Stimulated activated naive B cell treated with anti-CD40 and anti-IgM and Interleukin-4, amounts not matched to agents 10 μg/mL and 1 μg/mL and 100 μg/mL, for 72 hours (primary cell): Measurements from ENCODE around the gene PAFAH2.
"Not testable (repeated sequence)": the region's sequence is repeated elsewhere in the genome, so short reads cannot be mapped to it uniquely, and the experiment has no call there.

Experiments used
- ATAC-seq, 2 donors: fragments of 150-1000 bp; cut with Tn5 transposase; replicated peaks; 2 replicates each; pipeline ENCODE4 v1.10.0; 2021; ENCODE audit warnings: moderate library complexity in 1 of 2
- DNase-seq: peaks from one replicate; pipeline ENCODE4 v3.0.0; 2021
- H3K27ac Mint-ChIP-seq: one replicate; pipeline ENCODE4 v1.8.0; 2022; ENCODE audit warnings: mild to moderate bottlenecking, mixed read lengths
- H3K27me3 Mint-ChIP-seq, 2 donors: one replicate each; pipeline ENCODE4 v1.8.0; 2022; ENCODE audit warnings: mixed read lengths in 2 of 2
- H3K36me3 Mint-ChIP-seq, 2 donors: one replicate each; pipeline ENCODE4 v1.8.0; 2022; ENCODE audit warnings: mixed read lengths in 2 of 2, mild to moderate bottlenecking in 1 of 2
- H3K4me1 Mint-ChIP-seq, 2 donors: one replicate each; pipeline ENCODE4 v1.8.0; 2022; ENCODE audit warnings: mixed read lengths in 2 of 2, mild to moderate bottlenecking in 1 of 2
- H3K4me3 Mint-ChIP-seq, 2 donors: one replicate each; pipeline ENCODE4 v1.8.0; 2022; ENCODE audit warnings: mild to moderate bottlenecking in 2 of 2, mixed read lengths in 2 of 2, moderate library complexity in 1 of 2
- H3K9me3 Mint-ChIP-seq, 2 donors: one replicate each; pipeline ENCODE4 v1.8.0; 2022; ENCODE audit warnings: mixed read lengths in 2 of 2, mild to moderate bottlenecking in 1 of 2

PAFAH2 gene

DNA sequence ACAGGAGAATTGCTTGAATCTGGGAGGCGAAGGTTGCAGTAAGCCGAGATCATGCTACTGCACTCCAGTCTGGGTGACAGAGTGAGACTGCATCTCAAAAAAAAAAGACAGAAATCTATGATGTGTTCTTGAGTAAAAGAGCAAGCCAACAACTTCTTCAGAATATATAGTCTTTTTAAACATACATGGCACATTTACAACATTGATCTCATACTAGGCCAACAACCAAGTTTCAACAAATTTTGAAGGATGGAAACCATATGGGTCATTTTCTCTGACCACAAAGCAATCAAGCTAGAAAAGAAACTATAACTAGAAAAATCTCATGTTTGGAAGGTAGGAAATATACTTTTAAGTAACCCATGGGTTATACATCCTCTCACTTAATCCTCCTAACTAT, 38.3 kb downstream of the PAFAH2 start:
- peaks cover 5 to 10% of the 10 kb centered on the region in 2 donors for H3K9me3 Mint-ChIP-seq
- H3K4me1 Mint-ChIP-seq, result peaks cover 0 to 3% of the 10 kb centered on the region in 2 donors
- no peak overlapping the region for H3K4me3 Mint-ChIP-seq
- H3K36me3 Mint-ChIP-seq, result peaks cover 60 to 65% of the 10 kb centered on the region in 2 donors
- H3K27ac Mint-ChIP-seq, result no peak overlapping the region
- H3K27me3 Mint-ChIP-seq, result no peaks in the 10 kb centered on the region
- ATAC-seq, result no peak
- DNase-seq, result no peak

DNA sequence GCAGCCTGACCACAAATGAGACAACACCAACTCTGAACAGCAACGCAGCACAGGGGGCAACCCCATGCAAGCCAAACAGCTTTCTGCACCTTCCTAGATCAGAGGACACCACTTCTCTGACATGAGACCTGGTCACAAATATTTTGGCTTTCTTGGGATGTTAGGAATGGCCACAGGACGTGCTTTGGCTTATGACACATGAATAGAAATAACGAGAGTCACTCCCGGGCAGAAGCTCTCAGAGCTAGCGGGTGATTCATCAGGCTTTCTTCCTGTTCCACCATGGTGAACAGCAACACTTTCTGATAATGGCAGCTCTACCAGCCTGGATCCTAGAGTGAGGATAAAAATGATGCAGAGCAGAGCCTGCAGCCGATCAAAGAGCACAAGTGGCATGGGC, 39.4 kb downstream of the PAFAH2 start:
- Mint-ChIP-seq H3K27me3 (no peaks in the 10 kb centered on the region), H3K4me3 (no peak overlapping the region), H3K27ac (no peak overlapping the region), H3K36me3 (peaks cover 52 to 55% of the 10 kb centered on the region in 2 donors), H3K4me1 (peaks cover 0 to 7% of the 10 kb centered on the region in 2 donors), H3K9me3 (peaks cover 5 to 10% of the 10 kb centered on the region in 2 donors)
- ATAC-seq (no peak), DNase-seq (no peak)

DNA sequence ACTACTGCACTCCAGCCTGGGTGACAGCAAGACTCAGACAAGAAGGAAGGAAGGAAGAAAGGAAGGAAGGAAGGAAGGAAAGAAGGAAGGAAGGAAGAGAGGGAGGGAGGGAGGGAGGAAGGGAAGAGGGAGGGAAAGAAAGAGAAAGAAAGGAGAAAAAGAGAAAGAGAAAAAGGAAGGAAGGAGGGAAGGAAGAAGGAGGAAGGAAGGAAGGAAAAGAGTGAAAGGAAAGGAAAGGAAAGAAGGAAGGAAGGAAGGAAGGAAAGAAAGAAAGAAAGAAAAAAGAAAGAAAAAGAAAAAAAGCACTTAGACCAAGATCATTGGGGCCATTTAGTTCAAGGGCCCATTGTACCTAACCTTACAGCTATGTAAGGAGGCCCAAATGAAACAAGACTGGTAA, 42.3 kb downstream of the PAFAH2 start:
- peaks cover 29 to 31% of the 10 kb centered on the region in 2 donors for H3K36me3 Mint-ChIP-seq
- H3K4me1 Mint-ChIP-seq, result peaks cover 0 to 7% of the 10 kb centered on the region in 2 donors
- no peak overlapping the region for H3K4me3 Mint-ChIP-seq
- H3K27me3 Mint-ChIP-seq, result no peaks in the 10 kb centered on the region
- H3K27ac Mint-ChIP-seq, result no peak overlapping the region
- peaks cover 5 to 10% of the 10 kb centered on the region in 2 donors for H3K9me3 Mint-ChIP-seq
- ATAC-seq (no peak), DNase-seq (no peak)

DNA sequence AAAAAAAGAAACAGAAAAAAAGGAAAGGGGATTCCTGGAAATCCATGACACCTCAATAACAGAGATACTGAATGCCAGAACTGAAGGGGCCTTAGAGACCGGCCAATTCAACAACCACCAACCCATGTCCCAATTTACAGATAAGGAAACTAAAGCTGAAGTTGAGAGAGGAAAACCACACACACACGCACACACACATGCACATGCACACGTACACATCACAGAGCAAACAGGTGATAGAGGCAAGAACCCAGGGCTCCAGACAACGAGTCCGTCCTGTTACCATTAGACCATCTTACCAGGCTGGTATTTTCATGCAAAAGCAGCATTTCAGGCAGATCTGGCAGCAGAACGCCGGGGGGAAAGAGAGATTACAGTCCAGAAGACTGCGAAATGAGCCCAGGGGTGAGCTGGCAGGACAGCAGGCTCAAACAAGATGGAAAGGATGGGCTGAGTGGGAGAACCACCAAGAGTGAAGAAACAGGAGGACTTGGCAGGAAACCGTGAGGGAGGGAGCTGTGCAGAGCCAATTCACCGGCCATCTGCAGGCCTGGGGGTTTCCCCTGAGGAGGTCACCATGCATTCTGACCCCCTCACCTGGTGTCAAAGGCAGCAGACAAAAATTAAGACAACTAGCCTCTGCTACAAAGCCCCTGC, 43.5 kb downstream of the PAFAH2 start:
- peaks cover 5 to 10% of the 10 kb centered on the region in 2 donors for H3K9me3 Mint-ChIP-seq
- H3K4me3 Mint-ChIP-seq, result no peak overlapping the region
- peaks cover 0 to 7% of the 10 kb centered on the region in 2 donors for H3K4me1 Mint-ChIP-seq
- no peaks in the 10 kb centered on the region for H3K27me3 Mint-ChIP-seq
- no peak overlapping the region for H3K27ac Mint-ChIP-seq
- ATAC-seq, result no peak
- peaks cover 20 to 22% of the 10 kb centered on the region in 2 donors for H3K36me3 Mint-ChIP-seq
- DNase-seq, result no peak

DNA sequence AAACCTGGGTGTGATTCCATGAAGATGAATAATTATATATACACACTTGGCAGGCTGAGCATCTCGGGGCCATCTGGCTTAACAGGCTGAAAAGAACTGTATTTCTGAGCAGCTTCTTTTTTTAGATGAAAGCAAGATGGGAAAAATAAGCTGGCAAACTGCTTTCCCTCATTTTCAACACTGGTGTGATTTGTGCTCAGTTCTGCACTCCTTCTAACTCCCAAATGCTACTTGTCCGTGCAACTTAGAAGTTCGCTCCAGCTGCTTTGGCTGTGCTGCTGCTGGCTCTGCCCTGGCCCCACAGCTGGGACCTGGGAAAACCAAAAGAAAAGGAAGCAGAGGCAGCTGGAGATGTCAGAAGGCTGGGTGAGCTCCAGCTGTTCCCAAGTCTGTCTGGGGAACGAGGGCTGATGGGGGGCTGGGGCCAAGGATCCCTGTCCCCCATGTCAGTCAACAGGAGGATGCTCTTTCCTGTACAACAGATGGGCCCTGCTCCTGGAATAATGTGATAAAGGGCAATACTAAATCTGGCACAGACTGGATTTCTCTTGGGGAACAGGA, 44.9 kb downstream of the PAFAH2 start:
- Mint-ChIP-seq H3K4me3 (no peak overlapping the region), H3K27ac (no peak overlapping the region), H3K9me3 (peaks cover 0 to 5% of the 10 kb centered on the region in 2 donors), H3K27me3 (no peaks in the 10 kb centered on the region), H3K4me1 (peaks cover 0 to 7% of the 10 kb centered on the region in 2 donors), H3K36me3 (peaks cover 7 to 9% of the 10 kb centered on the region in 2 donors)
- DNase-seq (no peak), ATAC-seq (no peak)

DNA sequence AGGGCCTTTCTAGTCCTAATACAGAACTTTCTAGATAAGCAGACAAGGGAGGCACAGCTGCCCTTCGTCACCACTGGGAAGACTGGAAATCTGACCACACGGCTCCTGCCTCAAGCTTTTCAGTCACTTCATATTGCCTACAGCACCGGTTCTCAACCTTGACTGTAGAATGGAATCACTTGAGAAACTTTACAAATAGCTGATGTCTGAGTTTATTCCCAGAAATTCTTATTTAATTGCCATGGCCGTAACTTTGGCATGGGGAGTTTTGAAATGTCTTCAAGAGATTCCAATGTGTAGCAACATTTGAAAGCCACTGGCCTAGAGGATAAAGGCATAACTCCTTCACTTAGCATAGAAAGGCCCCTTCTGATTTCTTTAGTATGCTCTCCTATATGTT, 49.2 kb downstream of the PAFAH2 start:
- Mint-ChIP-seq H3K27me3 (no peaks in the 10 kb centered on the region), H3K4me3 (no peak overlapping the region), H3K4me1 (no peaks in the 10 kb centered on the region), H3K36me3 (peaks cover 7 to 12% of the 10 kb centered on the region in 2 donors), H3K27ac (no peak overlapping the region), H3K9me3 (peaks cover 8% of the 10 kb centered on the region in 2 donors)
- ATAC-seq, result no peak
- no peak for DNase-seq

DNA sequence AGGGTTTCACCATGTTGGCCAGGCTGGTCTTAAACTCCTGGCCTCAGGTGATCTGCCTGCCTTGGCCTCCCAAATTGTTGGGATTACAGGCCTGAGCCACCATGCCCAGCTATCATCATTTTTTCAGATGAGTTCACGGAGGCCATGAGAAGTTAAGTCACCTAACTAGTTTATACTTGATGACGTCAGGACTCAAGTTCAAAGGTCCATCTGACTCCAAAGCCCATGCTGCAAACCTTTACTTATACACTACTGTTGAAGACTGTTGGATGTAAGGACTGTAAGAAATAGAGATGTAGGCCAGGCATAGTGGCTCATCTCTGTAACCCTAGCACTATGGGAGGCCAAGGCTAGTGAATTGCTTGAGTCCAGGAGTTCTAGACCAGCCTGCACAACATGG, 50.8 kb downstream of the PAFAH2 start:
- ATAC-seq (no peak), DNase-seq (no peak)
- no peaks in the 10 kb centered on the region for H3K27me3 Mint-ChIP-seq
- H3K27ac Mint-ChIP-seq, result no peak overlapping the region
- no peak overlapping the region for H3K4me3 Mint-ChIP-seq
- peaks cover 10 to 18% of the 10 kb centered on the region in 2 donors for H3K36me3 Mint-ChIP-seq
- H3K4me1 Mint-ChIP-seq, result no peaks in the 10 kb centered on the region
- H3K9me3 Mint-ChIP-seq, result peaks cover 18 to 20% of the 10 kb centered on the region in 2 donors

DNA sequence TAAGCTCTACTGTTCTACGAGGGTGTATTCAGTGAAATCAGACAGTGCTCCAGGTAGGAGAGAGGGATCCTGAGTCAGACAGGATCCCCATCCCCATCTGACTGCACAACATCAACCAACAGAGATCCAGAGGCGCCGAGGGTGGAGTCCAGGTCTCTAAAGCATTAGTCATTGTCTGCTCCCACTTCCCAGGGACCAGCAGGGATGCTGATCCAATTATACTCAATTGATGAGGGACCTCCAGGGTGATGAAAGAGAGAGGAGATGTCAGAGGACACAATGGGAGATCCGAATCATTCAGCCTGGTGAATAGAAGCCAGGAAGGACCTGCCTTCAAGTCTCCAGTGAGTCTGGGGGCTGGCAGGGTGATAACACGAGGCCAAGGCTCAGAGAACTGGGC, 52.1 kb downstream of the PAFAH2 start:
- Mint-ChIP-seq H3K4me1 (no peaks in the 10 kb centered on the region), H3K27ac (no peak overlapping the region), H3K9me3 (peaks cover 18 to 20% of the 10 kb centered on the region in 2 donors), H3K36me3 (peaks cover 10 to 18% of the 10 kb centered on the region in 2 donors), H3K27me3 (no peaks in the 10 kb centered on the region), H3K4me3 (no peak overlapping the region)
- no peak for ATAC-seq
- no peak for DNase-seq

DNA sequence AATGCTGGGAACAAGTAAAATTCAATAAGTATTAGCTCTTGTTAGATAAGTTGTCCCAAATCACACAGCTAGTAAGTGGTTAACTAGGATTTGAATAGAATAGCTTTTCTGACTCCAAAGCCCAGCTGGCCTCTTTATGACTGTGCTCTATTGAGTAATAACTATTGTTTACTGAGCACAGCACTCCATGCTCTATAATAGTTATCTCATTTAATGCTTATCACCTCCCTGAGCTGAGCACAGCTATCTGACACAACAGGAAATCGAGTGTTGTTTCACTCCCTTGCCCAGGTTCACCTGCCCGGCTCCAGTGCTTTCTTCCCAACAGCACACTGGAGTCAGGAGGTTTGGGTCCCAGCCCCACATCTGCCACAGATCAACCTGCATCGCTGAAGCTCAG, 52.9 kb downstream of the PAFAH2 start:
- Mint-ChIP-seq H3K9me3 (peaks cover 18 to 20% of the 10 kb centered on the region in 2 donors), H3K27me3 (no peaks in the 10 kb centered on the region), H3K36me3 (peaks cover 10 to 18% of the 10 kb centered on the region in 2 donors), H3K27ac (no peak overlapping the region), H3K4me3 (no peak overlapping the region), H3K4me1 (no peaks in the 10 kb centered on the region)
- ATAC-seq, result no peak
- no peak for DNase-seq

DNA sequence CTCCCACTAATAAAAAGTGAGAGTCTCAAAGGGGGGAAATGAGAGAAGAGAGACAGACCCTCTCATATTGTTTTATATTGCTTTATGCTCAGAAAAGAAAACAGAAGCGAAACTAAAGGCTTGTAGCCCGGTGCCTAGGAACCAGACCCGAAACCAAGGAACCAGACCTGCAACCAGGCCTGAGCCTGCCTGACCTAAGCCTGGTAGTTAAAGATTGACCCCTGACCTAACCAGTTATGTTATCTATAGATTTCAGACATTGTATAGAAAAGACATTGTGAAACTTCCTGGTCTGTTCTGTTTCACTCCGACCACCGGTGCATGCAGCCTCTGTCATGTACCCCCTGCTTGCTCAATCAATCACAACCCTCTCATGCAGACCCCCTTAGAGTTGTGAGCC, 54.4 kb downstream of the PAFAH2 start:
- not testable (repeated sequence) for H3K4me1 Mint-ChIP-seq

DNA sequence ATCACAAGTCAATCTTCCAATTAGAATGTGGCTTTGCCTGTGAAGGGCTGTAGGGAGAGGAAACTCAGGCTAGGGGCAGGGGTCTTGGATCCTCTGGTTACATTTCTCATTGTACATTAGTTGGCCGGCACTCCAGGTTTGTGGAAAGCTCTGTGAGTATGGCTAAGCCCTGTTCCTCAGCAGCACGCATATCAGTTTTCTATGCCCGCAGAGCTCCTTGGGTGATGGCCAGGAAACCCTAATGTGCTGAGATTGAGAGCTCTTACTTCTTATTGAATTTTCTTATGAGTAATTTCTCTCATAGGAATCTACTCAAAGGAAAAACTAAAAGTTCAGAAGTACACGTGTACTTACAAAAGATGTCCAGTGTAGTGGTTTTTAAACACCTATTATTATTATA, 60.9 kb downstream of the PAFAH2 start:
- no peak for ATAC-seq
- Mint-ChIP-seq H3K36me3 (no peaks in the 10 kb centered on the region), H3K9me3 (no peaks in the 10 kb centered on the region), H3K27me3 (peaks cover 0 to 7% of the 10 kb centered on the region in 2 donors), H3K27ac (no peak overlapping the region), H3K4me1 (peaks cover 0 to 3% of the 10 kb centered on the region in 2 donors), H3K4me3 (no peak overlapping the region)
- no peak for DNase-seq

More for the DNA sequence above, 54.4 kb downstream of the PAFAH2 start:
- not testable (repeated sequence) for H3K4me3 Mint-ChIP-seq, ATAC-seq, H3K27me3 Mint-ChIP-seq, H3K27ac Mint-ChIP-seq
- peak; percentile 4 for DNase-seq
- peaks cover 18 to 20% of the 10 kb centered on the region in 2 donors for H3K9me3 Mint-ChIP-seq
- peaks cover 10 to 18% of the 10 kb centered on the region in 2 donors for H3K36me3 Mint-ChIP-seq

DNA sequence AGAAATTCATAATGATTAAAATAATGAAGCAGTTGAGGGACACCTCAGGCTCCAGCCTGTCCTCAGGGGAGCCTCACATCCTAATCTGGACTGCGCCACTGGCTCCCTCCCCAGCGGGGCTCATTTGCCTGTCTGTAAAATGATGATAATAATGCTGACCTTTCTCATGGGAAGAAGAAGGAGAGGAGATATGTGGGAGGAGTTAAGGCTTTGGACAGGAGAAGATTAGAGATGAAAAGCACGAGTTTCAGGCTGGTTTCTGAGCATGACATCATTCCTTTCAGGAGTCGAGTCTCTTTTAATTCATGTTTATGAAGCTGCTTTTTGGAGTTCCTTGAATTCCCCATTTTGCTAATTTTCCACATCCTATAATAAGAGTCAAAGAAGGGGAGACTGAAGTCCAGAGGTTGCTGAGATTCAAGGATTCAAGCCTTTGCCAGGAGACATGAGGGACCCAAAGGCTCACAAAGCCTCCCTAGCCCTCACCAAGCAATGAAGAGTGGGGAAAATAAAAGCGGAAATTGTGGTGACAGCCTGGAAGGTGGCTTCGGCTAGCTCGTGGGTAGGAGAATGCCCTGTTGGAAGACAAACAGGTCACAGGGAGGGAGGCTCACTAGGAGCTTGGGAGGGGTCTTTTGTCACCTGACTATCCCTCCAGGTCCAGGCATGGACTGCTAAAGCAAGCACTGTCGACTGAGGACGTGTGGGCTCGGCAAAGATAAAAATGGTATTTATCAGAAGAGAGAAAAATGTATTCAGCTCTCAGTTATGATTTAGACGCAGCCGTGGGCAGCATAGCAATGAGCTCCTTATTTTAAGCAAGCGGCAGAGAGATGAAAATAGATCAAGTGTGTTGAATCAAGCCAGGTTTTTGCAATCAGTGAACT, 64.1 kb downstream of the PAFAH2 start:
- Mint-ChIP-seq H3K36me3 (no peaks in the 10 kb centered on the region), H3K9me3 (no peaks in the 10 kb centered on the region), H3K27me3 (peaks cover 0 to 7% of the 10 kb centered on the region in 2 donors), H3K4me3 (no peak overlapping the region), H3K4me1 (peaks cover 5 to 14% of the 10 kb centered on the region in 2 donors), H3K27ac (no peak overlapping the region)
- DNase-seq (no peak), ATAC-seq (no peak)

DNA sequence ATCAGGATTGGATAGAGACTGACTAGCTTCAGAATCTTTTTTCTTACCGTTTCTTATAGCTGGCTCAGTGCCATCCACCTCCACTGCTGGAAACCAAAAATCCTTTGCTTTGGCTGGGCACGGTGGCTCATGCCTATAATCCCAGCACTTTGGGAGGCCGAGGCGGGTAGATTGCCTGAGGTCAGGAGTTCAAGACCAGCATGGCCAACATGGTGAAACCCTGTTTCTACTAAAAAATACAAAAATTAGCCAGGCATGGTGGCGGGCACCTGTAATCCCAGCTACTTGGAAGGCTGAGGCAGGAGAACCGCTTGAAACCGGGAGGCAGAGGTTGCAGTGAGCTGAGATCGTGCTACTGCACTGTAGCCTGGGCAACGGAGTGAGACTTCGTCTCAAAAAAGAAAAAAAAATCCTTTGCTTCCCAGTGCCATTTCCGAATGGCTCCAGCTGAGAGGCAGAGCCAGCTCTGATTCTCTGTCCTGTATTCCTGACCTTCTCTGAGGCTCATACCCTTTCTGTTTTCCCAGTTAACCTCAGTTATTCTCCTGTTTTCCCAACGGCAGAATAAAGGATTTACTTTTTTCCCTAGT, 65.0 kb downstream of the PAFAH2 start:
- not testable (repeated sequence) for H3K4me3 Mint-ChIP-seq, H3K27me3 Mint-ChIP-seq, H3K27ac Mint-ChIP-seq, H3K36me3 Mint-ChIP-seq, ATAC-seq, H3K9me3 Mint-ChIP-seq, DNase-seq
- peaks cover 5 to 14% of the 10 kb centered on the region in 2 donors for H3K4me1 Mint-ChIP-seq

DNA sequence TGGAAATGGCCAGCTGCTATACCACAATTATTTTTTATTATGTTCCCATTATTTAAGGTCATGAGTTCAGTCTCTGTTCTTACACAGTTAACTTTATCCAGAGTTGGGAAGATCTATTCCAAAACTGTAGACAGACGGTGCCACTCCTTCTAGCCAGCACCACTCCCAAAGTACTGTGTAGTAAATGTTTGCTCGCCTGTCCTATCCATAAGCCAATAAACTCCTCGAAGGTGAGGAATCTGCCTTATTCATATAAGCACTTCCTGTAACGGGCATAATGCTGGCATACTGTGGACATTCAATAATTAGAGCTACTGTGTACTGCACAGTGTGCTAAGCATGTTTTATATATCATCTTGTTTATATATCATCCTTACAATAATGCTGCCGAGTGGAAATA, 65.5 kb downstream of the PAFAH2 start:
- Mint-ChIP-seq H3K27me3 (peaks cover 0 to 7% of the 10 kb centered on the region in 2 donors), H3K36me3 (no peaks in the 10 kb centered on the region), H3K4me1 (peaks cover 5 to 14% of the 10 kb centered on the region in 2 donors), H3K4me3 (no peak overlapping the region), H3K9me3 (no peaks in the 10 kb centered on the region), H3K27ac (no peak overlapping the region)
- ATAC-seq (no peak), DNase-seq (no peak)
